Fibroblast of skin of left quadriceps (primary cell): ENCODE results near the gene TMEM89.
A peak's percentile ranks its signal among the peaks of the same experiment; 100 is the strongest.

Experiments
- DNase-seq, 2 experiments: peaks; one replicate each; pipeline ENCODE4 v3.0.0-alpha.2; 2013; ENCODE audit warnings: low read depth in 2 of 2

Gene TMEM89

GRCh38 chr3:48642605-48643004 is 21.0 kb upstream of the TMEM89 start:
- DNase-seq = no peak

- no peak for DNase-seq
Measured at GRCh38 chr3:48641396-48641795, 19.8 kb upstream of the TMEM89 start.

- no peak for DNase-seq
Measured at GRCh38 chr3:48639944-48640606, 18.5 kb upstream of the TMEM89 start.

GRCh38 chr3:48637305-48637704 is 15.7 kb upstream of the TMEM89 start:
- DNase-seq = no peak

GRCh38 chr3:48636149-48636655 is 14.6 kb upstream of the TMEM89 start:
- DNase-seq = no peak

GRCh38 chr3:48635222-48636021 is 13.9 kb upstream of the TMEM89 start, which contains the start of gene SLC26A6:
Gene SLC26A6, minus strand, starts transcription at chr3:48635461. Its CDS starts 68 bp downstream, at chr3:48635393.
- peak; percentile 86 to 89 for DNase-seq

GRCh38 chr3:48634661-48635221 is 13.2 kb upstream of the TMEM89 start:
- peak in 1 of 2 experiments; percentile 18 for DNase-seq

GRCh38 chr3:48633743-48634142 is 12.2 kb upstream of the TMEM89 start:
- DNase-seq = no peak

- DNase-seq = no peak
Measured at GRCh38 chr3:48633256-48633655, 11.7 kb upstream of the TMEM89 start.

GRCh38 chr3:48631516-48632448 is 10.2 kb upstream of the TMEM89 start:
- DNase-seq = no peak

GRCh38 chr3:48630833-48631232 is 9.3 kb upstream of the TMEM89 start:
- DNase-seq = no peak

GRCh38 chr3:48630407-48630806 is 8.8 kb upstream of the TMEM89 start:
- DNase-seq = no peak

- no peak for DNase-seq
Measured at GRCh38 chr3:48629894-48630293, 8.3 kb upstream of the TMEM89 start.

GRCh38 chr3:48628277-48629017 is 6.9 kb upstream of the TMEM89 start:
- DNase-seq = no peak

GRCh38 chr3:48625600-48625999 is 4.0 kb upstream of the TMEM89 start:
- DNase-seq = no peak

- DNase-seq = no peak
Measured at GRCh38 chr3:48624767-48625166, 3.2 kb upstream of the TMEM89 start.

GRCh38 chr3:48623851-48624547 is 2.4 kb upstream of the TMEM89 start:
- DNase-seq = no peak

- no peak for DNase-seq
Measured at GRCh38 chr3:48619541-48620524, 1.7 kb downstream of the TMEM89 start.

GRCh38 chr3:48617559-48617958 is 4.0 kb downstream of the TMEM89 start:
- no peak for DNase-seq
